HG03460 (cell line): ENCODE measurements around the gene MMP19.
"Not testable (repeated sequence)": the region's sequence is repeated elsewhere in the genome, so short reads cannot be mapped to it uniquely, and the experiment has no call there.

Experiments
- ATAC-seq: cut with Tn5 transposase; IDR thresholded peaks from one replicate; pipeline ENCODE4 v1.9.1; 2021; ENCODE audit not compliant: unreplicated experiment

The MMP19 gene, protein sequence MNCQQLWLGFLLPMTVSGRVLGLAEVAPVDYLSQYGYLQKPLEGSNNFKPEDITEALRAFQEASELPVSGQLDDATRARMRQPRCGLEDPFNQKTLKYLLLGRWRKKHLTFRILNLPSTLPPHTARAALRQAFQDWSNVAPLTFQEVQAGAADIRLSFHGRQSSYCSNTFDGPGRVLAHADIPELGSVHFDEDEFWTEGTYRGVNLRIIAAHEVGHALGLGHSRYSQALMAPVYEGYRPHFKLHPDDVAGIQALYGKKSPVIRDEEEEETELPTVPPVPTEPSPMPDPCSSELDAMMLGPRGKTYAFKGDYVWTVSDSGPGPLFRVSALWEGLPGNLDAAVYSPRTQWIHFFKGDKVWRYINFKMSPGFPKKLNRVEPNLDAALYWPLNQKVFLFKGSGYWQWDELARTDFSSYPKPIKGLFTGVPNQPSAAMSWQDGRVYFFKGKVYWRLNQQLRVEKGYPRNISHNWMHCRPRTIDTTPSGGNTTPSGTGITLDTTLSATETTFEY

DNA sequence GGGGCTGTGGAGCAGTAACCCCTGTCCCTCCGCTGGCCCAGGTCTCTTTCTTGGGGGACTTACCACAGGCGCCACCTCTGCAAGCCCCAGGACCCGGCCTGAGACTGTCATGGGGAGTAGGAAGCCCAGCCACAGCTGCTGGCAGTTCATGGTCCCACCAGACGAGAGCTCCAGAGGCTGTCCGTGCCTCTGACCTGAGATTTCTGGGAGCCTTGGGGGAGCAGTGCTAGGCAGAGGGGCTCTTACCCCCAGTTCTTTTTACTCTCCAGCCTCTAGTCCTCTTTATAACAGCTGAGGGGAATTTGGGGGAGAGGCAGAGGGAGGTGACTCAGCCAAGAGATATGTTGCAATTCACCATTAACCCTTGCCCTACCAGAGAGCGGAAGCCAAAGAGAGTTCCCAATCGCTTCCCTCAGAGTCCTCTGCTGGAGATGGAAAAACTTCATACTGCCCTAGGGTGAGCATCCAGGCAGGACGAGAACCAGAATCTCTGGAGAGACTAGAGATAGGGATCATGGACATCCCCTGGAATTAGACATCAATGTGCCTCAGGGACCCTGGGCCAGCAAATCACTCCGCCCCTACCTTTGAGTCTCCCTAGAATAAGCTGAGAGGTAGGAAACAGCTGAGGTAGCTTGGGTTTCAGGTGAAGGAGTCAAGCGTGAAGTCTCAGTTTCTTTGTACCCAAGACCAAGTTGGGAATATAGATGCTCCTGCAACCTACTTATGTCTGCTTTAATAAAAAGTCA lies at the start of gene MMP19:
Gene MMP19 (minus strand): TSS at position 256 of the 749 bp plus-strand sequence. CDS start 106 bp downstream, at position 150.
- no peak for ATAC-seq

DNA sequence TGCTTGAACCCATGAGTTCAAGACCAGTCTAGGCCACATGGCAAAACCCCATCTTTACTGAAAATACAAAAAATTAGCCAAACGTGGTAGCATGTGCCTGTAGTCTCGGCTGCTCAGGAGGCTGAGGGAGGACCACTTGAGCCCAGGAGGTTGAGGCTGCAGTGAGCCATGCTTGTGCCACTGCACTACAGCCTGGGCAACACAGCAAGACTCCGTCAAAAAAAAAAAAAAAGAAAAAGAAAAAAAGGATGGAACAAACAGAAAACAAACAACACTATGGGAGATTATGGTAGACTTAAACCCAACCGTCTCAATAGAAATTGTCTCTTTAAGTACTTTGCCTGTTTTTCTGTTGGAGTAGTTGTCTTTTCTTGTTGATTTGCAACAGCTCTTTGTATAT lies 48.6 kb upstream of the MMP19 start:
- ATAC-seq: no peak

- ATAC-seq: no peak
These were observed 42.4 kb upstream of the MMP19 start for GRCh38 chr12:55885113-55885512.

GRCh38 chr12:55877824-55878223 lies 35.1 kb upstream of the MMP19 start:
- ATAC-seq: no peak

DNA sequence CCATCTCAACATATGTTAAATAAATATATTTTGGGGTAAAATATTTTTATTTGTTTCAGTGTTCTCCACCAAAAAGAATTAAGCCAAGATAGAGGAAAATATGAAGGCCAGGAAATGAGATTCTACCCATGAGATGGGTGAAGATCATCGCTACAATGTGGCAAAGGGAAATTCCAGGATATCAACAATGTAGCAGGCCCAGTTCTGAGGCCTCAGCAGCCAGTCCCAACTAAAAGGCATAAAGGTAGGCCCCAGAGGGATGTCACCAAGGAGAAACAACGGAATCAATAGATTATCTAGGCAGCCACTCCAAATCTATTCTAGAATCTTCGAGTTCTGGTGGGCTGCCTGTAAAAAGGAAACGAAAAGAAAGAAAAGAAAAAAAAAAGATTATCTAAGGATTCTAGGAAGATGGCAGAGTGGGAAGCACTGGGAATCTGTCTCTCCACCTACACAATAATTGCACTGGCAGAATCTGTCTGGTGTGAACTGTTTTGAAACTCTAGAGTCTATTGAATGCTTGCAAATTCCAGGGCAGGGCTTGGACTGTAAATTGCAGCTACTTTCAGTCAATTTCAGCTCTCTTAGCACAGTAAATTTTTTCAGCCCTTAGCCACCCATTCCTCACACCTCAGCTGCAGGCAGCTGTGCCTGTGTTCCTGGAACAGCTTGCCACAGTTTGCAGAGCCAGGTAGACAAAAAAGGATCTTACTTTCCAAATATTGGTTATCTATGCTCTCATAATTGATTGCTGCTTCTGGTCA lies 33.1 kb upstream of the MMP19 start:
- no peak for ATAC-seq

DNA sequence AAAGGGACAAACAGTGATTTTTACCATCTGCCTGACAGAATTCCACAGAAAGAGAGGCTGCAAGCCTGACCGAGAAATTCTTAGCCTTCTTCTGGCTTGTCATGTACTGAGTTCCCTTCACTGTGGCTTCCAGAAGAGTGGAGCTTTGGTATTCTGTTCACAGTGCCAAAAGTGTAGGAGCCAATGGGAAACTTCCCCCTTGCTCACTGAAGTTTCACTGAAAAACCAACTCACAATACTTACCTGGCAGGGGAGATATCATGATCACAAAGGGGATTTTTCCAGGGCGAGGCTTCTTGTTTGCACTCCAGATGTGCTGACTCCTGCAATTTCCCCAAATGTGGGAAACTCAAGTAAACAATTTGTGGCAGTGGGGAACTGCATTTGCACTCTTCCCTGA lies 31.7 kb upstream of the MMP19 start:
- no peak for ATAC-seq

DNA sequence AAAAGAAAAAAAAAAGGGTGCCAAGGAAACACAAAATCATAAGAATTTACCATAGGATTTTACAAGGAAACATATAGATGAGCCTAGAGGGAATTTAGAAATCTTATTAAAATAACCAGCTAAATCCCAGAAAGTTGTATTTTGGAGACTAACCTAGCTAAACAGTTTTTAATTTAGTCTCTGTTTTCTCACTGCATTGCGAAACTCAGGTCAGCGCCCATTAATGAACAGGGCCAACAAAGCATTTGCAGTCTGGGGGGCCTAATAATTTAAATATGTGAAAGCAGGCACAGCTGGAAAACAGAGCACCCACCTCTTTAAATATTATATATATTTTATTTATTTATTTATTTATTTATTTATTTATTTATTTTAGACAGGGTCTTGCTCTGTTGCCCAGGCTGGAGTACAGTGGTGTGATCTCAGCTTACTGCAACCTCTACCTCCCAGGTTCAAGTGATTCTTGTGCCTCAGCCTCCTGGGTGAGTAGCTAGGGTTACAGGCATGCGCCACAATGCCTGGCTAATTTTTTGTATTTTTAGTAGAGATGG lies 23.8 kb upstream of the MMP19 start:
- ATAC-seq: not testable (repeated sequence)

- ATAC-seq: no peak
These were observed 22.6 kb upstream of the MMP19 start for GRCh38 chr12:55865327-55865726.

DNA sequence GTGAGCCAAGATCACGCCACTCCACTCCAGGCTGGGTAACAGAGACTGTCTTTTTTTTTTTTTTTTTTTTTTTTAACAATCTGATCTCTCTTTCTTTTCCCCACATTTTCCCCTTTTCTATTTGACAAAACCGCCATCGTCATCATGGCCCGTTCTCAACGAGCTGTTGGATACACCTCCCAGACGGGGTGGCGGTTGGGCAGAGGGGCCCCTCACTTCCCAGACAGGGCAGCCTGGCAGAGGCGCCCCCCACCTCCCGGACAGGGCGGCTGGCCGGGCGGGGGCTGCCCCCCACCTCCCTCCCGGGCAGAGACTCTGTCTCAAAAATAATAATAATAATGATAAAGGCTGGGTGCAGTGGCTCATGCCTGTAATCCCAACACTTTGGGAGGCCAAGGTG lies 20.2 kb upstream of the MMP19 start:
- not testable (repeated sequence) for ATAC-seq

DNA sequence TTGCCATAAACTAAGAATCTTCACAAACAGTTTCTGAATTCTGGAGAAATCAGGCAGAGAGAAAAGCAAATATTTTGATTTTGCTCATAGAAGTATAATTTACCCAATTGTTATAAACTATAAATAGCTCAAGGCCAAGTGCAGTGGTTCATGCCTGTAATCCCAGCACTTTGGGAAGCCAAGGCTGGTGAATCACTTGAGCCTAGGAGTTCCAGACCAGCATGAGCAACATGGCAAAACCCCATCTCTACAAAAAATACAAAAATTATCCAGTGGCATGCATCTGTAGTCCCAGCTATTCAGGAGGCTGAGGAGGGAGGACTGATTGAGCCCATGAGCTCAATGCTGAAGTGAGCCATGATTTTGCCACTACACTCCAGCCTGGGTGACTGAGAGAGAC lies 19.6 kb upstream of the MMP19 start:
- ATAC-seq: no peak

GRCh38 chr12:55861871-55862270 lies 19.1 kb upstream of the MMP19 start:
- ATAC-seq: no peak

DNA sequence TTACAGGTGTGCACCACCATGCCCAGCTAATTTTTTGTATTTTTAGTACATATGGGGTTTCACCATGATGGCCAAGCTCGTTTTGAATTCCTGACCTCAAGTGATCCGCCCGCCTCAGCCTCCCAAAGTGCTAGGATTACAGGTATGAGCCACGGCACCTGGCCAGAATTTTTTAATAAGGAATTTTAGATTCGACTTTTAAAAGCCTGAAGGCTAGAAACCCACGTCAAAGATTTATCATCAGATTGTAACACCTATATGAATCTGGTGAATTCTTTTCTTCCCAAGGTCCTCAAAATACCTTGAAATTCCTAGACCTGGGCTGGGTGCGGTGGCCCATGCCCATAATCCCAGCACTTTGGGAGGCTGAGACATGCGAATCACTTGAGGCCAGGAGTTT lies 18.7 kb upstream of the MMP19 start:
- ATAC-seq: no peak

- ATAC-seq: no peak
These were observed 10.0 kb upstream of the MMP19 start for GRCh38 chr12:55852740-55853139.

DNA sequence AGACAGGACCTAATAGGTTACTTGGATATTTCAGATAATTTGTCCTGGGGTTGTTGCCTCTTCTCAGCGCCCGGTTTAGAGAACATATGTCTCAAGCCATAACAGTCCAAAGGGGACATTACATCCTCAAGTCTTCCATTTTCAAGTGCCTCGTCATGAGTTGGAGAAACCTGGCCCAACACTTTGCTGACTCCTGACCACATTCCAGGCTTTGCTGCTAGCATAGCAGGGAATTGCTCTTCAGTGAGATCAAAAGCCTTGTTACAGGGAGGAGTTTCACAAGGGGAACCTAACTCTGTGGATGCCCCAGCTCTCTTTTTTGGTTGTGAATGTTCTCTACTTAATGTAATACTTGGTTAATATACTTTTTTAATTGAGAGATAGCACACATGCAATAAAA lies 8.2 kb upstream of the MMP19 start:
- no peak for ATAC-seq

GRCh38 chr12:55850401-55850800 lies 7.7 kb upstream of the MMP19 start:
- no peak for ATAC-seq

DNA sequence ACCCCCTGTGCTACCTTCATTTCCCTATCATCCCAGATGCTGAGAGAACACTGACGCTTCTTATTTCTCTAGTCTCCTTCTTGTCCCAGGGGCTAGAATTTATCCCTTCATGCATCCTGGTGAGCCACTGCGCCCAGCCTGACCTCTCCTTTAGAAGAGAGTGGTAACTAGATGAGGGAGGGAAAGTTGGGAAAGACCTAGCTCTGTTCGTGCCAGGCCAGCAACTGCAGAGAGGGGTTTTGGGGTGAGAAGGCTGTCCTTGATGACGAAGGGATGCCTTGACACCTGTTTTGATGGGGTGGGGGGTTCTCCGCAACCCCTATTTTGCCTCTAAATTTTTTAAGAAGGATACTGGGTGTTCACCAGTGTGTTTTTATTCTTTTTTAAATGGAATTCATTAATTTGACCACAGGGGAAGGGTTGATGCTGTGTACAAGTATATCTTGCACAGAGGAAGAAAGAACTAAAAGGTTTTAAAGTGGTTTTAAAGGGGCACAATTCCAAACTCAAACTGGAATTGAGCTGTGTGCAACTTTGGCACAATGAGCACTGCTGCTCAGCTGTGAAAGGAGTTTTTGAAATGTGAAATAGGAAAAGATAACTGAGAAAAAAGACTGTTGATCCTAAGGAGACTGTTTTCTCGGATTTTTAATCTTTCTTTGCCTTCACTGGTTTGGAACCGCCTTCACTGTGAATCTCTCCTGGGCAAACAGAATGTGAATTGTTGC lies 7.0 kb upstream of the MMP19 start:
- no peak for ATAC-seq

GRCh38 chr12:55847603-55848291 lies 5.0 kb upstream of the MMP19 start:
- ATAC-seq: no peak

DNA sequence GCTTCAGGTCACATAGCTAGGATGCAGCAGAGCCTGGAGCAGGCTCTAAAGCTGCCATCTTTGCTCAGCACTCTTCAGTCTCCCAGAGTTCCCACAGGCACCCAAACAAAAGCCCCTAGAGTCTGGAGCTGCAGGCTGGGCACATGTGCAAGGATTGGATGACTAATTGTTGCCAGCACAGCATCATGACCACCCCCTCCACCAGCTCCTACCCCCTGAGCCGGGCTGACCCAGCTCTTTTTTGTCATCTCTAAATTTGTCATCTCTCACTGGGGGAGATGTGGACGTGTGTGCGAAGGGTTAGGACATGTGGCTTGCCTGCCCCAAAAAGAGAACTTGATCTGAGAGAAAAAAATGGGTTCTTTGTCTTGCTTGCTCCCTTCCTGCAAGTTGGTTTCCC lies 4.3 kb upstream of the MMP19 start:
- ATAC-seq: no peak

DNA sequence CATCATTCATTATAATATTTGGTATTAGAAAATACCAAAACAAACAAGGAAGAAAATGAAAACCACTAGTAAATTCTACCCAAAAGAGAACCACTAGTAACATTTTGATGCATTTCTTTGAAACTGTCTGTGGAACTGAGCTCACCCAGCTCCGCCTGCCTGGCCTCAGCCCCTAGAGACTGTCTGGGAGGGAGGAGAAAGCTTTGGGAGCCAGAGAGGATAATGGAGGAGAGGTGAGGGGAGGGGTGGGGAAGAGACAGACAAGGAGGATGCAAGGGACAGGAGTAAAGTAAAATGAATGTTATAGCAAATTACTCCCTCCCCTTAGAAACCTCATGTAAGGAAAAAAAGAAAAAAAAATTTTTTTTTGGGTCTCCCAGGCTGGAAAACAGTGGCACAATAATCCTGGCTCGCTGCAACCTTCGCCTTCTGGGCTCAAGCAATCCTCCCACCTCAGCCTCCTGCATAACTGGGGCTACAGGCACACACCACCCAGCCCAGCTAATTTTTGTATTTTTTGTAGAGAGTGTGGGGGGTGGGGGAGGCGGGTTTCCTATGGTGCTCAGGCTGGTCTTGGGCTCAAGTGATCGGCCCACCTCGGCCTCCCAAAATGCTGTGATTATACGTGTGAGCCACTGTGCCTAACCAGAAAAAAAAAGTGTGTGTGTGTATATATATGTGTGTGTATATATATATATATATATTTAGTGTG lies 3.2 kb upstream of the MMP19 start:
- no peak for ATAC-seq
